H9 (cell line): ENCODE data around the gene APCDD1L. TPM values are rescaled to one million over a fixed set of nuclear protein-coding genes. Genes with fewer than 3 reads are reported as not detected.

Experiments
- DNase-seq: peaks from one replicate; pipeline ENCODE4 v3.0.0-alpha.2; 2017
- H2AFZ ChIP-seq: one replicate; pipeline ENCODE4 v1.6.1; 2013; ENCODE audit warnings: mild to moderate bottlenecking, low read length, control low read depth, moderate library complexity
- H2AK5ac ChIP-seq: 2 replicates; pipeline ENCODE4 v1.6.1; 2013; ENCODE audit warnings: low read length, control low read depth, mixed read lengths; ENCODE audit not compliant: insufficient read length
- H2BK120ac ChIP-seq: one replicate; pipeline ENCODE4 v1.6.1; 2013; ENCODE audit warnings: low read depth, mild to moderate bottlenecking, low read length, control low read depth, inconsistent platforms; ENCODE audit not compliant: poor library complexity, severe bottlenecking
- H2BK12ac ChIP-seq: 2 replicates; pipeline ENCODE4 v1.6.1; 2013; ENCODE audit warnings: low read length, control low read depth, mixed read lengths, low read depth; ENCODE audit not compliant: insufficient read length
- H2BK15ac ChIP-seq: 2 replicates; pipeline ENCODE4 v1.6.1; 2013; ENCODE audit warnings: low read depth, low read length, control low read depth
- H2BK20ac ChIP-seq: one replicate; pipeline ENCODE4 v1.6.1; 2013; ENCODE audit warnings: low read depth, mild to moderate bottlenecking, low read length, control low read depth, inconsistent platforms; ENCODE audit not compliant: poor library complexity, severe bottlenecking
- H2BK5ac ChIP-seq: 2 replicates; pipeline ENCODE4 v1.6.1; 2013; ENCODE audit warnings: low read length, control low read depth, mixed read lengths; ENCODE audit not compliant: insufficient read length
- H3K14ac ChIP-seq: 2 replicates; pipeline ENCODE4 v1.6.1; 2013; ENCODE audit warnings: low read length, control low read depth; ENCODE audit not compliant: insufficient read depth
- H3K18ac ChIP-seq: 2 replicates; pipeline ENCODE4 v1.6.1; 2013; ENCODE audit warnings: low read depth, mild to moderate bottlenecking, mixed read lengths, low read length, control low read depth; ENCODE audit not compliant: insufficient read length
- H3K23ac ChIP-seq: 2 replicates; pipeline ENCODE4 v1.6.1; 2013; ENCODE audit warnings: low read length, control low read depth, mixed read lengths, low read depth; ENCODE audit not compliant: insufficient read length
- H3K23me2 ChIP-seq: 2 replicates; pipeline ENCODE4 v1.6.1; 2013; ENCODE audit warnings: low read depth, mild to moderate bottlenecking, mixed read lengths, low read length, control low read depth; ENCODE audit not compliant: insufficient read length, poor library complexity, severe bottlenecking
- H3K27ac ChIP-seq: 2 replicates; pipeline ENCODE4 v1.5.1; 2013; ENCODE audit warnings: low read length, control low read depth, mixed read lengths, low read depth; ENCODE audit not compliant: insufficient read length
- H3K27me3 ChIP-seq: 2 replicates; pipeline ENCODE4 v1.6.1; 2013; ENCODE audit warnings: low read length, control low read depth, inconsistent platforms; ENCODE audit not compliant: insufficient read depth
- H3K4ac ChIP-seq: 2 replicates; pipeline ENCODE4 v1.6.1; 2013; ENCODE audit warnings: low read depth, mild to moderate bottlenecking, control low read depth, inconsistent platforms, low read length, moderate library complexity
- H3K4me1 ChIP-seq: 2 replicates; pipeline ENCODE4 v1.6.1; 2013; ENCODE audit warnings: low read length, control low read depth, inconsistent platforms; ENCODE audit not compliant: insufficient read depth
- H3K4me2 ChIP-seq: 2 replicates; pipeline ENCODE4 v1.6.1; 2013; ENCODE audit warnings: low read length, control low read depth, mixed read lengths; ENCODE audit not compliant: insufficient read length, insufficient read depth
- H3K56ac ChIP-seq: 2 replicates; pipeline ENCODE4 v1.6.1; 2013; ENCODE audit warnings: low read depth, mild to moderate bottlenecking, mixed read lengths, low read length, control low read depth; ENCODE audit not compliant: insufficient read length
- H3K79me1 ChIP-seq: 2 replicates; pipeline ENCODE4 v1.6.1; 2013; ENCODE audit warnings: low read depth, mild to moderate bottlenecking, moderate library complexity, low read length, control low read depth, inconsistent platforms; ENCODE audit not compliant: insufficient read depth, poor library complexity, severe bottlenecking
- H3K79me2 ChIP-seq: 2 replicates; pipeline ENCODE4 v1.6.1; 2013; ENCODE audit warnings: low read length, control low read depth, inconsistent platforms; ENCODE audit not compliant: insufficient read depth
- H3K9ac ChIP-seq: 2 replicates; pipeline ENCODE4 v1.6.1; 2013; ENCODE audit warnings: low read length, control low read depth, mixed read lengths; ENCODE audit not compliant: insufficient read length; ENCODE audit errors: extremely low read depth
- H3K9me3 ChIP-seq: one replicate; pipeline ENCODE4 v1.6.1; 2013; ENCODE audit warnings: low read depth, low read length, inconsistent platforms; ENCODE audit not compliant: control insufficient read depth
- H3T11ph ChIP-seq: one replicate; pipeline ENCODE4 v1.6.1; 2013; ENCODE audit warnings: mild to moderate bottlenecking, low read length, control low read depth, inconsistent platforms
- H4K20me1 ChIP-seq: one replicate; pipeline ENCODE4 v1.6.1; 2013; ENCODE audit not compliant: control insufficient read depth, insufficient read length, insufficient read depth
- H4K5ac ChIP-seq: 2 replicates; pipeline ENCODE4 v1.6.1; 2013; ENCODE audit warnings: low read depth, mild to moderate bottlenecking, mixed read lengths, low read length, control low read depth; ENCODE audit not compliant: insufficient read length
- H4K8ac ChIP-seq: replicated peaks from 2 replicates; pipeline ENCODE4 v1.6.1; 2013; ENCODE audit warnings: low read length, control low read depth, mixed read lengths, low read depth; ENCODE audit not compliant: insufficient read length
- H4K91ac ChIP-seq: 2 replicates; pipeline ENCODE4 v1.6.1; 2013; ENCODE audit warnings: low read depth, mild to moderate bottlenecking, moderate library complexity, mixed read lengths, low read length, control low read depth; ENCODE audit not compliant: insufficient read length
- H3K27ac Mint-ChIP-seq, 3 experiments: 2 replicates in 2 of 3; 3 replicates in 1 of 3; pipeline ENCODE4 v1.8.0; 2020 to 2021; ENCODE audit warnings: mixed read lengths in 3 of 3, mild to moderate bottlenecking in 1 of 3, moderate library complexity in 1 of 3
- H3K27me3 Mint-ChIP-seq: 2 replicates; pipeline ENCODE4 v1.8.0; 2021; ENCODE audit warnings: low read depth, mild to moderate bottlenecking, moderate library complexity, mixed read lengths
- H3K36me3 Mint-ChIP-seq, 3 experiments: 2 replicates in 2 of 3; 3 replicates in 1 of 3; pipeline ENCODE4 v1.8.0; 2020 to 2021; ENCODE audit warnings: low read depth in 3 of 3, mixed read lengths in 3 of 3; ENCODE audit not compliant: insufficient read depth in 1 of 3
- H3K4me1 Mint-ChIP-seq, 2 experiments: 2 replicates each; pipeline ENCODE4 v1.8.0; 2020; ENCODE audit warnings: mixed read lengths in 2 of 2
- H3K4me3 Mint-ChIP-seq, 2 experiments: 2 replicates in 1 of 2; 3 replicates in 1 of 2; pipeline ENCODE4 v1.8.0; 2020 to 2021; ENCODE audit warnings: mild to moderate bottlenecking in 2 of 2, mixed read lengths in 2 of 2, moderate library complexity in 1 of 2
- H3K9me3 Mint-ChIP-seq, 2 experiments: 2 replicates in 1 of 2; 3 replicates in 1 of 2; pipeline ENCODE4 v1.8.0; 2020; ENCODE audit warnings: mild to moderate bottlenecking in 2 of 2, mixed read lengths in 2 of 2, moderate library complexity in 1 of 2
- WGBS: extraction: QIAGEN DNeasy Blood & Tissue Kit; methylation state at CpG from one replicate; pipeline ENCODE4 v1.1.7; 2013; ENCODE audit warnings: missing lambda C conversion rate, low lambda C conversion rate, mixed read lengths; ENCODE audit not compliant: insufficient read length; ENCODE audit errors: extremely low coverage; 5-methylcytosine and 5-hydroxymethylcytosine counted together
- total RNA-seq: library from RNA; stranded (reverse); gene quantifications from 2 replicates; pipeline ENCODE4 v1.2.1, GENCODE V29; 2021
- TF ChIP-seq, protein P1 (sequence below): fragments of 200-600 bp; sonication (generic); conservative IDR thresholded peaks from 3 replicates; pipeline ENCODE4 v1.8.0; 2021; ENCODE audit warnings: antibody characterized with exemption, mild to moderate bottlenecking

The APCDD1L gene
- total RNA-seq, 1 experiment from 2014 or later, result 0.68 TPM

DNA sequence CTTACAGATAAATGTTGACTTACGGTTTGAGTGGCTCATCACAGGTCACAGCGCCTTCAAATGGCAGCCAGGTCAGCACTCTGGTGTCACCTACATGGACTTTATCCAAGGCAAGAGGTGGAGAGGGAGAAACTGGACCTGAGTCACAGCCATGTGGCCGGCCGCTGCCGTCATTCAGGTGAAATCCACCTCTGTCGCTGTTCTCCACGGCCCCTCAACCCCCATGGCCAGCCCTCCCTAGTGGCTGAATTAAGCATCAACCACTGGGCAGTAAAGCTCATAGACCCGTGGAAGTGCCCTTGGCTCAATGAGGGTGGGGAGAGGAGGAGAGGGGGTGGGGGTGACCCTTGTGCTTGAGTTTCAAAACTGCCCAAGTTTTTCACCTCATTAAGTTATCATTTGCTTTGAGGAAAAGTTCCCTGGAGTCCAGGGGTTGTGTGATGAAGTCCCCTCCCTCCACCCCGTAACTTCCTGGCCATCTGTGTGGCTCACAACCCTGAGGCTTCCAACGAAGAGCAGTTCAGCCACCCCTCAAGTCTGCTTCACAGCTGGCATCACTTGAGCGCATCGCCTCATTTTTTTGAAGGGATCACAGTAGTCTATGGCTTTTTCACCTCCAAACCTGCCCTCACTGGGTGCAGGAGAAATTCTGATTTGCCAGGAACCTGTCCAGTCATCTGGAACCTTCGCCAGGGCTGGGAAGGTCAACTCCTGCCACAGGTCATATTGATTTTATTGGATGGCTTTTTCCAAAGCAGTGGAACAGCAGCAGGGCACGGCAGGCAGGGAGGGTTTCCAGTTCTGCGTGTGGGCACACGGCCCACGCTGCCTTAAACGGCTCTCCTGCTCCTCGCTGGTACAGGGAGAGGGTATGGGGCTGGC lies 43.5 kb upstream of the APCDD1L start:
- Histone ChIP-seq H2BK20ac (no peak overlapping the region), H4K5ac (no peak overlapping the region), H3K18ac (no peak overlapping the region), H3K4ac (no peak overlapping the region), H4K91ac (no peak overlapping the region), H4K8ac (no peak overlapping the region), H3K79me2 (no peaks in the 10 kb centered on the region), H3K9me3 (no peaks in the 10 kb centered on the region), H3K56ac (no peak overlapping the region), H2BK12ac (no peak overlapping the region), H2BK15ac (no peak overlapping the region), H2AK5ac (no peak overlapping the region), H3K14ac (no peak overlapping the region), H3K23me2 (no peaks in the 10 kb centered on the region), H2BK120ac (no peak overlapping the region), H3K4me1 (no peaks in the 10 kb centered on the region; the same call in 1 of the 2 replicates), H3K23ac (no peak overlapping the region), H2AFZ (no peak overlapping the region), H3K27me3 (no peaks in the 10 kb centered on the region), H4K20me1 (no peaks in the 10 kb centered on the region), H3K79me1 (no peaks in the 10 kb centered on the region), H2BK5ac (no peak overlapping the region), H3K27ac (no peak overlapping the region), H3K4me2 (no peak overlapping the region), H3K9ac (no peak overlapping the region), H3T11ph (no peak overlapping the region)
- Mint-ChIP-seq H3K4me3 (no peak overlapping the region), H3K27ac (no peak overlapping the region; a peak in 1 of 7 replicates), H3K27me3 (peaks cover 26% of the 10 kb centered on the region), H3K9me3 (peaks cover 2 to 5% of the 10 kb centered on the region in 2 experiments; a peak in 4 of 5 replicates), H3K4me1 (no peaks in the 10 kb centered on the region), H3K36me3 (peaks cover 0 to 5% (median under 1%) of the 10 kb centered on the region in 3 experiments; a peak in 2 of 7 replicates)
- WGBS, result no CpG with 5 or more reads among the region's 19 CpGs
- TF ChIP-seq, protein P1, sequence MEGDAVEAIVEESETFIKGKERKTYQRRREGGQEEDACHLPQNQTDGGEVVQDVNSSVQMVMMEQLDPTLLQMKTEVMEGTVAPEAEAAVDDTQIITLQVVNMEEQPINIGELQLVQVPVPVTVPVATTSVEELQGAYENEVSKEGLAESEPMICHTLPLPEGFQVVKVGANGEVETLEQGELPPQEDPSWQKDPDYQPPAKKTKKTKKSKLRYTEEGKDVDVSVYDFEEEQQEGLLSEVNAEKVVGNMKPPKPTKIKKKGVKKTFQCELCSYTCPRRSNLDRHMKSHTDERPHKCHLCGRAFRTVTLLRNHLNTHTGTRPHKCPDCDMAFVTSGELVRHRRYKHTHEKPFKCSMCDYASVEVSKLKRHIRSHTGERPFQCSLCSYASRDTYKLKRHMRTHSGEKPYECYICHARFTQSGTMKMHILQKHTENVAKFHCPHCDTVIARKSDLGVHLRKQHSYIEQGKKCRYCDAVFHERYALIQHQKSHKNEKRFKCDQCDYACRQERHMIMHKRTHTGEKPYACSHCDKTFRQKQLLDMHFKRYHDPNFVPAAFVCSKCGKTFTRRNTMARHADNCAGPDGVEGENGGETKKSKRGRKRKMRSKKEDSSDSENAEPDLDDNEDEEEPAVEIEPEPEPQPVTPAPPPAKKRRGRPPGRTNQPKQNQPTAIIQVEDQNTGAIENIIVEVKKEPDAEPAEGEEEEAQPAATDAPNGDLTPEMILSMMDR, result peak; percentile 44
- no peak for DNase-seq
